HEK293 (cell line): ENCODE measurements around the gene ALKBH2.

ENCODE experiments used
- CTCF ChIA-PET: fragments of 350-600 bp; formaldehyde crosslinking; extraction: SDS; loops from one replicate; lab custom pipeline; 2021; ENCODE audit warnings: antibody characterized with exemption; lab: Yijun Ruan, JAX
- POLR2A ChIA-PET: fragments of 300-600 bp; formaldehyde crosslinking; extraction: SDS; loops from one replicate; lab custom pipeline; 2020; ENCODE audit warnings: antibody characterized with exemption, inconsistent platforms; lab: Yijun Ruan, JAX
- H3K27ac ChIP-seq: fragments of 200-500 bp; sonication (Bioruptor generic); 2 replicates; pipeline ENCODE4 v1.5.1; 2014; ENCODE audit warnings: low read depth, low read length, control low read depth, inconsistent platforms; ENCODE audit errors: extremely low read depth
- H3K36me3 ChIP-seq, 2 experiments: fragments of 200-500 bp in 1 of 2; sonication (Bioruptor generic) in 1 of 2; 1 replicate in 1 of 2; 2 replicates in 1 of 2; pipeline ENCODE4 v1.5.1; 2014 to 2017; ENCODE audit warnings: inconsistent platforms in 2 of 2, low read length in 2 of 2; ENCODE audit not compliant: control insufficient read depth in 2 of 2, insufficient read depth in 1 of 2
- H3K4me1 ChIP-seq: fragments of 200-500 bp; sonication (Bioruptor generic); 2 replicates; pipeline ENCODE4 v1.5.1; 2014; ENCODE audit warnings: mild to moderate bottlenecking, low read length, inconsistent platforms; ENCODE audit not compliant: control insufficient read depth, insufficient read depth
- H3K4me3 ChIP-seq: 2 replicates; pipeline ENCODE4 v1.5.1; 2011; ENCODE audit warnings: low read depth, mild to moderate bottlenecking, control low read depth, low read length, moderate library complexity
- H3K9me3 ChIP-seq: fragments of 200-500 bp; sonication (Bioruptor generic); 2 replicates; pipeline ENCODE4 v1.5.1; 2014; ENCODE audit warnings: low read depth, low read length, inconsistent platforms; ENCODE audit not compliant: control insufficient read depth, insufficient read depth
- KLF7 ChIP-seq: fragments of 450-650 bp; formaldehyde crosslinking; IDR thresholded peaks from 2 replicates; pipeline ENCODE4 v1.5.1; 2016; ENCODE audit warnings: missing biosample characterization, missing genetic modification characterization, borderline replicate concordance
- KLF9 ChIP-seq: fragments of 450-650 bp; formaldehyde crosslinking; IDR thresholded peaks from 2 replicates; pipeline ENCODE4 v1.5.1; 2016; ENCODE audit warnings: missing biosample characterization, missing genetic modification characterization, low read depth
- PRDM1 ChIP-seq: fragments of 450-650 bp; formaldehyde crosslinking; IDR thresholded peaks from 2 replicates; pipeline ENCODE4; 2016; ENCODE audit warnings: missing biosample characterization, missing genetic modification characterization
- SP2 ChIP-seq: fragments of 450-650 bp; formaldehyde crosslinking; IDR thresholded peaks from 2 replicates; pipeline ENCODE4 v1.5.1; 2016; ENCODE audit warnings: missing biosample characterization, missing genetic modification characterization
- TSHZ1 ChIP-seq: fragments of 450-650 bp; formaldehyde crosslinking; IDR thresholded peaks from 2 replicates; pipeline ENCODE4 v1.5.1; 2016; ENCODE audit warnings: missing biosample characterization, missing genetic modification characterization, borderline replicate concordance
- ZFP3 ChIP-seq: fragments of 450-650 bp; formaldehyde crosslinking; IDR thresholded peaks from 2 replicates; pipeline ENCODE4 v1.5.1; 2016; ENCODE audit warnings: low read depth, missing biosample characterization, missing genetic modification characterization
- ZNF132 ChIP-seq: fragments of 450-650 bp; formaldehyde crosslinking; IDR thresholded peaks from 2 replicates; pipeline ENCODE4 v1.5.1; 2017; ENCODE audit warnings: missing biosample characterization, missing genetic modification characterization, borderline replicate concordance
- ZNF146 ChIP-seq: fragments of 450-650 bp; formaldehyde crosslinking; IDR thresholded peaks from 2 replicates; pipeline ENCODE4 v1.5.1; 2016; ENCODE audit warnings: missing biosample characterization, missing genetic modification characterization
- ZNF148 ChIP-seq: fragments of 450-650 bp; formaldehyde crosslinking; IDR thresholded peaks from 2 replicates; pipeline ENCODE4 v1.5.0; 2017; ENCODE audit warnings: missing biosample characterization, missing genetic modification characterization, borderline replicate concordance
- ZNF18 ChIP-seq: fragments of 450-650 bp; formaldehyde crosslinking; IDR thresholded peaks from 2 replicates; pipeline ENCODE4 v1.5.1; 2016; ENCODE audit warnings: missing biosample characterization, missing genetic modification characterization
- ZNF202 ChIP-seq: fragments of 450-650 bp; formaldehyde crosslinking; IDR thresholded peaks from 2 replicates; pipeline ENCODE4 v1.5.1; 2016; ENCODE audit warnings: missing biosample characterization, missing genetic modification characterization, borderline replicate concordance
- ZNF211 ChIP-seq: fragments of 450-650 bp; formaldehyde crosslinking; IDR thresholded peaks from 2 replicates; pipeline ENCODE4 v1.5.1; 2016; ENCODE audit warnings: low read depth, missing biosample characterization, missing genetic modification characterization
- ZNF221 ChIP-seq: fragments of 450-650 bp; formaldehyde crosslinking; IDR thresholded peaks from 2 replicates; pipeline ENCODE4 v1.5.1; 2017; ENCODE audit warnings: missing biosample characterization, missing genetic modification characterization, borderline replicate concordance
- ZNF274 ChIP-seq, 2 experiments: fragments of 200-500 bp in 1 of 2; fragments of 450-650 bp in 1 of 2; sonication (Bioruptor generic) in 1 of 2; formaldehyde crosslinking in 1 of 2; IDR thresholded peaks; 2 replicates each; pipeline versions ENCODE4 v1.5.1 to v1.6.1; 2014 to 2016; ENCODE audit warnings: borderline replicate concordance in 1 of 2, inconsistent platforms in 1 of 2, low read length in 1 of 2, missing biosample characterization in 1 of 2, missing genetic modification characterization in 1 of 2
- ZNF366 ChIP-seq: fragments of 450-650 bp; formaldehyde crosslinking; conservative IDR thresholded peaks from 2 replicates; pipeline ENCODE4 v1.5.1; 2016; ENCODE audit warnings: missing biosample characterization, missing genetic modification characterization
- ZNF416 ChIP-seq: fragments of 450-650 bp; formaldehyde crosslinking; IDR thresholded peaks from 2 replicates; pipeline ENCODE4 v1.5.1; 2016; ENCODE audit warnings: missing biosample characterization, missing genetic modification characterization
- ZNF423 ChIP-seq: fragments of 450-650 bp; formaldehyde crosslinking; IDR thresholded peaks from 2 replicates; pipeline ENCODE4 v1.5.1; 2016; ENCODE audit warnings: missing biosample characterization, missing genetic modification characterization
- ZNF473 ChIP-seq: fragments of 450-650 bp; formaldehyde crosslinking; IDR thresholded peaks from 2 replicates; pipeline ENCODE4 v1.5.1; 2017; ENCODE audit warnings: missing biosample characterization, missing genetic modification characterization
- ZNF514 ChIP-seq: fragments of 450-650 bp; formaldehyde crosslinking; IDR thresholded peaks from 2 replicates; pipeline ENCODE4 v1.5.1; 2016; ENCODE audit warnings: missing biosample characterization, missing genetic modification characterization
- ZNF555 ChIP-seq: fragments of 450-650 bp; formaldehyde crosslinking; conservative IDR thresholded peaks from 2 replicates; pipeline ENCODE4 v1.5.1; 2017; ENCODE audit warnings: missing biosample characterization, mild to moderate bottlenecking, missing genetic modification characterization, inconsistent platforms
- ZNF596 ChIP-seq: fragments of 450-650 bp; IDR thresholded peaks from 2 replicates; pipeline ENCODE4 v1.5.0; 2018; ENCODE audit warnings: missing biosample characterization, mild to moderate bottlenecking, missing genetic modification characterization, moderate library complexity
- ZNF610 ChIP-seq: fragments of 450-650 bp; formaldehyde crosslinking; IDR thresholded peaks from 2 replicates; pipeline ENCODE4 v1.5.1; 2016; ENCODE audit warnings: missing biosample characterization, missing genetic modification characterization, borderline replicate concordance
- ZNF654 ChIP-seq: fragments of 450-650 bp; formaldehyde crosslinking; IDR thresholded peaks from 2 replicates; pipeline ENCODE4 v1.5.1; 2016; ENCODE audit warnings: low read depth, missing biosample characterization, missing genetic modification characterization
- ZNF777 ChIP-seq: fragments of 450-650 bp; formaldehyde crosslinking; IDR thresholded peaks from 2 replicates; pipeline ENCODE4 v1.5.1; 2017; ENCODE audit warnings: missing biosample characterization, missing genetic modification characterization, borderline replicate concordance
- ZSCAN23 ChIP-seq: fragments of 450-650 bp; formaldehyde crosslinking; IDR thresholded peaks from 2 replicates; pipeline ENCODE4 v1.5.1; 2016; ENCODE audit warnings: missing biosample characterization, missing genetic modification characterization
- ZSCAN4 ChIP-seq: fragments of 450-650 bp; formaldehyde crosslinking; IDR thresholded peaks from 2 replicates; pipeline ENCODE4 v1.5.1; 2017; ENCODE audit warnings: missing biosample characterization, missing genetic modification characterization

ALKBH2 gene

GRCh38 chr12:109064143-109064542 lies 29.1 kb downstream of the ALKBH2 start (continued):
- TF ChIP-seq ZNF555 (tag by site-specific recombination) (no peak), SP2 (no peak), ZNF18 (tag by site-specific recombination) (no peak), KLF7 (no peak), ZNF777 (tag by site-specific recombination) (no peak), ZSCAN23 (tag by site-specific recombination) (no peak)

- ChIA-PET POLR2A (no interaction called here), CTCF (no interaction called here)
- no peaks in the 10 kb centered on the region for H3K9me3 ChIP-seq
- peaks cover 27 to 55% of the 10 kb centered on the region in 2 experiments for H3K36me3 ChIP-seq
- no peak overlapping the region for H3K4me3 ChIP-seq
- H3K4me1 ChIP-seq, result no peaks in the 10 kb centered on the region
- no peak overlapping the region for H3K27ac ChIP-seq
- TF ChIP-seq ZNF274 (IDR thresholded peaks at IDR 0.05; ENCODE audit: low read length), result no peak
- TF ChIP-seq ZNF274 (tag by site-specific recombination; IDR thresholded peaks at IDR 0.05; ENCODE audit: borderline replicate concordance), result no peak
- no peak for TF ChIP-seq ZNF148 (tag by site-specific recombination)
- TF ChIP-seq ZNF202 (tag by site-specific recombination), result no peak
- TF ChIP-seq KLF9 (tag by site-specific recombination), result no peak
- no peak for TF ChIP-seq ZNF366 (tag by site-specific recombination)
- TF ChIP-seq ZNF610 (tag by site-specific recombination), result no peak
- no peak for TF ChIP-seq ZNF423 (tag by site-specific recombination)
- TF ChIP-seq, all 188 proteins: peak for 0
These were observed 34.5 kb downstream of the ALKBH2 start for GRCh38 chr12:109058773-109059172.

GRCh38 chr12:109057376-109057775 lies 35.9 kb downstream of the ALKBH2 start:
- Histone ChIP-seq H3K27ac (no peak overlapping the region), H3K36me3 (peaks cover 23 to 48% of the 10 kb centered on the region in 2 experiments), H3K9me3 (no peaks in the 10 kb centered on the region), H3K4me3 (no peak overlapping the region), H3K4me1 (peaks cover 3% of the 10 kb centered on the region; the same call in 1 of the 2 replicates)
- ChIA-PET CTCF (interaction anchor here (0.6 kb wide), 1 partner anchor 20 kb away, joined by 3 read pairs; no protein-coding TSS in a partner anchor), POLR2A (no interaction called here)
- TF ChIP-seq ZFP3 (tag by site-specific recombination) (no peak), ZSCAN4 (tag by site-specific recombination) (no peak), ZNF416 (tag by site-specific recombination) (no peak), ZNF596 (no peak), ZNF146 (tag by site-specific recombination) (no peak), ZNF132 (no peak), ZNF654 (tag by site-specific recombination) (no peak), ZNF514 (no peak), PRDM1 (tag by site-specific recombination) (no peak), ZNF221 (tag by site-specific recombination) (no peak), ZNF423 (tag by site-specific recombination) (no peak), TSHZ1 (tag by site-specific recombination) (no peak), ZNF211 (no peak), ZNF473 (no peak)
